ENCODE data around the gene NFE2L3.

- TF ChIP-seq POLR2A (IDR thresholded peaks at IDR 0.05; ENCODE audit: low read depth) (no peak), EP300 (IDR thresholded peaks at IDR 0.05) (no peak)
- TF ChIP-seq, protein P1, sequence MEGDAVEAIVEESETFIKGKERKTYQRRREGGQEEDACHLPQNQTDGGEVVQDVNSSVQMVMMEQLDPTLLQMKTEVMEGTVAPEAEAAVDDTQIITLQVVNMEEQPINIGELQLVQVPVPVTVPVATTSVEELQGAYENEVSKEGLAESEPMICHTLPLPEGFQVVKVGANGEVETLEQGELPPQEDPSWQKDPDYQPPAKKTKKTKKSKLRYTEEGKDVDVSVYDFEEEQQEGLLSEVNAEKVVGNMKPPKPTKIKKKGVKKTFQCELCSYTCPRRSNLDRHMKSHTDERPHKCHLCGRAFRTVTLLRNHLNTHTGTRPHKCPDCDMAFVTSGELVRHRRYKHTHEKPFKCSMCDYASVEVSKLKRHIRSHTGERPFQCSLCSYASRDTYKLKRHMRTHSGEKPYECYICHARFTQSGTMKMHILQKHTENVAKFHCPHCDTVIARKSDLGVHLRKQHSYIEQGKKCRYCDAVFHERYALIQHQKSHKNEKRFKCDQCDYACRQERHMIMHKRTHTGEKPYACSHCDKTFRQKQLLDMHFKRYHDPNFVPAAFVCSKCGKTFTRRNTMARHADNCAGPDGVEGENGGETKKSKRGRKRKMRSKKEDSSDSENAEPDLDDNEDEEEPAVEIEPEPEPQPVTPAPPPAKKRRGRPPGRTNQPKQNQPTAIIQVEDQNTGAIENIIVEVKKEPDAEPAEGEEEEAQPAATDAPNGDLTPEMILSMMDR (IDR thresholded peaks at IDR 0.05), result no peak
Observed at GRCh38 chr7:26191233-26191973, 39.4 kb downstream of the NFE2L3 start.

All from esophagus muscularis mucosa (tissue), 4 donors.